Activated gamma-delta T cell (primary cell): ENCODE results near the gene MRPL44.
"Not testable (repeated sequence)": the region's sequence is repeated elsewhere in the genome, so short reads cannot be mapped to it uniquely, and the experiment has no call there.

Experiments
- DNase-seq: peaks from one replicate; lab custom pipeline; 2025; lab: John Stamatoyannopoulos, UW

Gene MRPL44

GRCh38 chr2:223970343-223971128 is 13.3 kb downstream of the MRPL44 start:
- no peak for DNase-seq

GRCh38 chr2:223971731-223972130 is 14.5 kb downstream of the MRPL44 start:
- no peak for DNase-seq

GRCh38 chr2:223972656-223973102 is 15.4 kb downstream of the MRPL44 start:
- no peak for DNase-seq

- DNase-seq = no peak
Observed at GRCh38 chr2:223973606-223974005, 16.3 kb downstream of the MRPL44 start.

- DNase-seq = no peak
Observed at GRCh38 chr2:223976635-223977226, 19.5 kb downstream of the MRPL44 start.

GRCh38 chr2:223978451-223978850 is 21.2 kb downstream of the MRPL44 start:
- no peak for DNase-seq

GRCh38 chr2:223979730-223980396 is 22.6 kb downstream of the MRPL44 start:
- no peak for DNase-seq

GRCh38 chr2:223980397-223980735 is 23.1 kb downstream of the MRPL44 start:
- DNase-seq = no peak

- DNase-seq = no peak
Observed at GRCh38 chr2:223980803-223981202, 23.5 kb downstream of the MRPL44 start.

- no peak for DNase-seq
Observed at GRCh38 chr2:223981241-223981640, 24.0 kb downstream of the MRPL44 start.

- no peak for DNase-seq
Observed at GRCh38 chr2:223989206-223989855, 32.1 kb downstream of the MRPL44 start.

- no peak for DNase-seq
Observed at GRCh38 chr2:223989856-223990232, 32.6 kb downstream of the MRPL44 start.

GRCh38 chr2:223991611-223992010 is 34.3 kb downstream of the MRPL44 start:
- DNase-seq = no peak

- DNase-seq = no peak
Observed at GRCh38 chr2:223993634-223994232, 36.5 kb downstream of the MRPL44 start.

- DNase-seq = no peak
Observed at GRCh38 chr2:223994562-223995162, 37.4 kb downstream of the MRPL44 start.

- no peak for DNase-seq
Observed at GRCh38 chr2:223995569-223995968, 38.3 kb downstream of the MRPL44 start.

GRCh38 chr2:223996391-223996790 is 39.1 kb downstream of the MRPL44 start:
- DNase-seq = no peak

GRCh38 chr2:223997938-223998337 is 40.7 kb downstream of the MRPL44 start:
- DNase-seq = no peak

- no peak for DNase-seq
Observed at GRCh38 chr2:223998948-223999347, 41.7 kb downstream of the MRPL44 start.

- no peak for DNase-seq
Observed at GRCh38 chr2:223999862-224000261, 42.6 kb downstream of the MRPL44 start.

GRCh38 chr2:224000662-224001061 is 43.4 kb downstream of the MRPL44 start:
- DNase-seq = not testable (repeated sequence)
